ENCODE results near the gene SFXN1.

The SFXN1 gene

GRCh38 chr5:175539936-175540335 is 61.6 kb downstream of the SFXN1 start:
- DNase-seq (ENCODE audit: low read depth, low spot score), result no peak

- DNase-seq (ENCODE audit: low read depth, low spot score), result no peak
Measured at GRCh38 chr5:175541264-175541663, 62.9 kb downstream of the SFXN1 start.

- no peak for DNase-seq (ENCODE audit: low read depth, low spot score)
Measured at GRCh38 chr5:175542232-175542965, 64.0 kb downstream of the SFXN1 start.

GRCh38 chr5:175542966-175543235 is 64.5 kb downstream of the SFXN1 start:
- DNase-seq (ENCODE audit: low read depth, low spot score), result no peak

GRCh38 chr5:175544108-175544511 is 65.8 kb downstream of the SFXN1 start:
- DNase-seq (ENCODE audit: low read depth, low spot score), result no peak

- DNase-seq (ENCODE audit: low read depth, low spot score), result no peak
Measured at GRCh38 chr5:175544586-175544985, 66.2 kb downstream of the SFXN1 start.

GRCh38 chr5:175547842-175548241 is 69.5 kb downstream of the SFXN1 start:
- no peak for DNase-seq (ENCODE audit: low read depth, low spot score)

GRCh38 chr5:175548626-175549311 is 70.4 kb downstream of the SFXN1 start:
- peak; percentile 15 for DNase-seq (ENCODE audit: low read depth, low spot score)

GRCh38 chr5:175550055-175550805 is 71.9 kb downstream of the SFXN1 start:
- peak; percentile 63 for DNase-seq (ENCODE audit: low read depth, low spot score)

GRCh38 chr5:175551266-175551665 is 72.9 kb downstream of the SFXN1 start:
- DNase-seq (ENCODE audit: low read depth, low spot score), result no peak

GRCh38 chr5:175554296-175554695 is 75.9 kb downstream of the SFXN1 start:
- DNase-seq (ENCODE audit: low read depth, low spot score), result no peak

- DNase-seq (ENCODE audit: low read depth, low spot score), result no peak
Measured at GRCh38 chr5:175555168-175555785, 76.9 kb downstream of the SFXN1 start.

GRCh38 chr5:175556794-175557193 is 78.4 kb downstream of the SFXN1 start:
- DNase-seq (ENCODE audit: low read depth, low spot score), result no peak

GRCh38 chr5:175557778-175558177 is 79.4 kb downstream of the SFXN1 start:
- no peak for DNase-seq (ENCODE audit: low read depth, low spot score)

- DNase-seq (ENCODE audit: low read depth, low spot score), result no peak
Measured at GRCh38 chr5:175558801-175559480, 80.6 kb downstream of the SFXN1 start.

- no peak for DNase-seq (ENCODE audit: low read depth, low spot score)
Measured at GRCh38 chr5:175560011-175560410, 81.7 kb downstream of the SFXN1 start.

GRCh38 chr5:175561085-175561484 is 82.7 kb downstream of the SFXN1 start:
- no peak for DNase-seq (ENCODE audit: low read depth, low spot score)

- no peak for DNase-seq (ENCODE audit: low read depth, low spot score)
Measured at GRCh38 chr5:175564716-175565115, 86.4 kb downstream of the SFXN1 start.

- no peak for DNase-seq (ENCODE audit: low read depth, low spot score)
Measured at GRCh38 chr5:175566697-175567096, 88.3 kb downstream of the SFXN1 start.

- no peak for DNase-seq (ENCODE audit: low read depth, low spot score)
Measured at GRCh38 chr5:175567954-175568353, 89.6 kb downstream of the SFXN1 start.

GRCh38 chr5:175569701-175570100 is 91.3 kb downstream of the SFXN1 start:
- no peak for DNase-seq (ENCODE audit: low read depth, low spot score)

- DNase-seq (ENCODE audit: low read depth, low spot score), result peak; percentile 90
Measured at GRCh38 chr5:175572886-175573285, 94.5 kb downstream of the SFXN1 start.
